Measurements from ENCODE around the gene EMP3. TPM values are rescaled to one million over a fixed set of nuclear protein-coding genes. Genes with fewer than 3 reads are reported as not detected.

EMP3 gene
- polyA plus RNA-seq, 3 donors = 802 to 1,036 (median 996) TPM

- Histone ChIP-seq H3K9ac (ENCODE audit: insufficient read depth, low read length, poor library complexity, severe bottlenecking) (no peak overlapping the region), H3K4me3 (replicated peaks in 1 of 3; ENCODE audit: low read depth in 2 of 3, low read length in 3 of 3) (no peak overlapping the region), H3K79me2 (ENCODE audit: insufficient read depth, low read length) (no peaks in the 10 kb centered on the region), H3K4me2 (replicated peaks; ENCODE audit: extremely low read depth, low read length, poor library complexity, severe bottlenecking) (no peak overlapping the region), H3K36me3 (replicated peaks in 1 of 2; ENCODE audit: control insufficient read depth in 1 of 2, insufficient read depth in 2 of 2, low read length in 2 of 2) (no peaks in the 10 kb centered on the region), H3K4me1 (ENCODE audit: control insufficient read depth in 1 of 2, insufficient read depth in 2 of 2, low read length in 2 of 2) (no peaks in the 10 kb centered on the region), H3K27me3 (ENCODE audit: control insufficient read depth in 2 of 2, insufficient read depth in 2 of 2, low read length in 2 of 2) (no peaks in the 10 kb centered on the region), H4K20me1 (ENCODE audit: insufficient read depth, low read length) (no peaks in the 10 kb centered on the region), H3K9me3 (replicated peaks in 1 of 2; ENCODE audit: control insufficient read depth in 1 of 2, insufficient read depth in 1 of 2, low read length in 2 of 2) (no peaks in the 10 kb centered on the region), H2AFZ (ENCODE audit: insufficient read depth, low read depth, low read length, poor library complexity, severe bottlenecking) (no peak overlapping the region), H3K27ac (ENCODE audit: low read depth in 1 of 2, low read length in 2 of 2) (no peak overlapping the region)
- no peak for DNase-seq
- no peaks in the 10 kb centered on the region for H3K4me1 Mint-ChIP-seq
- intact Hi-C loops (cut with micrococcal nuclease) = no loop called here
- H3K36me3 Mint-ChIP-seq = no peaks in the 10 kb centered on the region
- H3K27me3 Mint-ChIP-seq (ENCODE audit: low read depth in 3 of 3) = peaks cover 2 to 4% (median 2%) of the 10 kb centered on the region in 3 donors
- 94% methylated on average over 1 of the region's 1 CpG for WGBS (ENCODE audit: insufficient coverage)
- H3K27ac Mint-ChIP-seq = no peak overlapping the region
- H3K9me3 Mint-ChIP-seq = no peaks in the 10 kb centered on the region
- no peak overlapping the region for H3K4me3 Mint-ChIP-seq
- TF ChIP-seq, protein P1, sequence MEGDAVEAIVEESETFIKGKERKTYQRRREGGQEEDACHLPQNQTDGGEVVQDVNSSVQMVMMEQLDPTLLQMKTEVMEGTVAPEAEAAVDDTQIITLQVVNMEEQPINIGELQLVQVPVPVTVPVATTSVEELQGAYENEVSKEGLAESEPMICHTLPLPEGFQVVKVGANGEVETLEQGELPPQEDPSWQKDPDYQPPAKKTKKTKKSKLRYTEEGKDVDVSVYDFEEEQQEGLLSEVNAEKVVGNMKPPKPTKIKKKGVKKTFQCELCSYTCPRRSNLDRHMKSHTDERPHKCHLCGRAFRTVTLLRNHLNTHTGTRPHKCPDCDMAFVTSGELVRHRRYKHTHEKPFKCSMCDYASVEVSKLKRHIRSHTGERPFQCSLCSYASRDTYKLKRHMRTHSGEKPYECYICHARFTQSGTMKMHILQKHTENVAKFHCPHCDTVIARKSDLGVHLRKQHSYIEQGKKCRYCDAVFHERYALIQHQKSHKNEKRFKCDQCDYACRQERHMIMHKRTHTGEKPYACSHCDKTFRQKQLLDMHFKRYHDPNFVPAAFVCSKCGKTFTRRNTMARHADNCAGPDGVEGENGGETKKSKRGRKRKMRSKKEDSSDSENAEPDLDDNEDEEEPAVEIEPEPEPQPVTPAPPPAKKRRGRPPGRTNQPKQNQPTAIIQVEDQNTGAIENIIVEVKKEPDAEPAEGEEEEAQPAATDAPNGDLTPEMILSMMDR (IDR thresholded peaks at IDR 0.05) = no peak
Measured at GRCh38 chr19:48301886-48302599, 23.3 kb upstream of the EMP3 start.

DNA sequence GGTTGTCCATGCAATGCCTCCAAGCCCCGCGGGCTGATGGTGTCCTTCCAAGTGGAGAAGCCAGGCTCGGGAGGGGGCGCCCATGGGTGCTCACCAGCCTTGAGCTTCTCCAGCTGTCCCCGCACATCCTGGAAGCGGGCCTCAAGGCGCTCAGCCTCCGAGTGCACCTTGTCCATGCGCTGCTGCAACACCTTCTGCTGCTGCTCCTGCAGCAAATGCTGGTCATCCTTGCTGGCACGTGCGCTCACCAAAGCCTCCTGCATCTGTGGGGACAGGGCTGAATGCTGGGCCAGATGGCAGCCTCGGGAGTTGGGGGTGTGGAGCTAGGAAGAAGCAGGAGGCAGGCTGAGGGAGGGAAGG is 22.8 kb upstream of the EMP3 start:
- H3K36me3 Mint-ChIP-seq = no peaks in the 10 kb centered on the region
- H3K4me2 ChIP-seq (replicated peaks; ENCODE audit: extremely low read depth, low read length, poor library complexity, severe bottlenecking) = no peak overlapping the region
- no peak overlapping the region for H3K4me3 ChIP-seq (replicated peaks in 1 of 3; ENCODE audit: low read depth in 2 of 3, low read length in 3 of 3)
- no peaks in the 10 kb centered on the region for H4K20me1 ChIP-seq (ENCODE audit: insufficient read depth, low read length)
- no peak for DNase-seq
- WGBS (ENCODE audit: insufficient coverage) = 87% methylated on average over 12 of the region's 12 CpGs
- H3K36me3 ChIP-seq (replicated peaks in 1 of 2; ENCODE audit: control insufficient read depth in 1 of 2, insufficient read depth in 2 of 2, low read length in 2 of 2) = no peaks in the 10 kb centered on the region
- intact Hi-C loops (cut with micrococcal nuclease) = no loop called here
- H3K9me3 Mint-ChIP-seq = no peaks in the 10 kb centered on the region
- H3K4me3 Mint-ChIP-seq = no peak overlapping the region
- H3K27ac ChIP-seq (ENCODE audit: low read depth in 1 of 2, low read length in 2 of 2) = no peak overlapping the region
- TF ChIP-seq, protein P1 (IDR thresholded peaks at IDR 0.05) = no peak
- H3K27me3 Mint-ChIP-seq (ENCODE audit: low read depth in 3 of 3) = peaks cover 2 to 4% (median 2%) of the 10 kb centered on the region in 3 donors
- no peaks in the 10 kb centered on the region for H3K9me3 ChIP-seq (replicated peaks in 1 of 2; ENCODE audit: control insufficient read depth in 1 of 2, insufficient read depth in 1 of 2, low read length in 2 of 2)
- no peak overlapping the region for H3K9ac ChIP-seq (ENCODE audit: insufficient read depth, low read length, poor library complexity, severe bottlenecking)
- H3K79me2 ChIP-seq (ENCODE audit: insufficient read depth, low read length) = no peaks in the 10 kb centered on the region
- no peak overlapping the region for H2AFZ ChIP-seq (ENCODE audit: insufficient read depth, low read depth, low read length, poor library complexity, severe bottlenecking)
- H3K27ac Mint-ChIP-seq = no peak overlapping the region
- no peaks in the 10 kb centered on the region for H3K4me1 Mint-ChIP-seq
- H3K4me1 ChIP-seq (ENCODE audit: control insufficient read depth in 1 of 2, insufficient read depth in 2 of 2, low read length in 2 of 2) = no peaks in the 10 kb centered on the region
- no peaks in the 10 kb centered on the region for H3K27me3 ChIP-seq (ENCODE audit: control insufficient read depth in 2 of 2, insufficient read depth in 2 of 2, low read length in 2 of 2)
